ENCODE results near the gene NLRC5.

DNA sequence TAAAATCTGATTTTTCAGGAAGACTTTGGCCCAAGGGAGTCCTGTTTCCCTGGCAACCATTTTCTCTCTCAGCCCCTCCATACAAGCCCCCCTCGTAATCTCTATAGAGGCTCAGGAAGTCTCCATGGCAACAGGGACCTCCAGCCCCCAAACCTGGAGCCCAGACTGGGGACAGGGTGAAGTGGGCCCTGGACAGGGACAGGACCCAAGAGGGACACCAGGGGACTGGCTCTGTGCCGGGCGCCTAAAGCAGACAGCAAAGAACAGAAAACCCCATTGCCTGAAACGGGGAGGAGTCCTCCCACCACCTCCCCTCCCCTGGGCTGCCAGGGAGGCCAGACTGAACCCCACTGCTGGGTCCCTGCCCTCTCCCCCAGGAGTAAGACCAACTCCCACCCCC is 143.7 kb downstream of the NLRC5 start:
- no peak for TF ChIP-seq ZNF589 (CRISPR knock-in tag; IDR thresholded peaks at IDR 0.05; ENCODE audit: low read depth)
- TF ChIP-seq ZNF449 (CRISPR knock-in tag; IDR thresholded peaks at IDR 0.05): no peak
- TF ChIP-seq ETS1 (conservative IDR thresholded peaks at IDR 0.05; ENCODE audit: control insufficient read depth, low read depth, low read length): no peak
- no peak for TF ChIP-seq MAFK (IDR thresholded peaks at IDR 0.05; ENCODE audit: low read length)
- no peak for TF ChIP-seq SNRNP70 (optimal IDR thresholded peaks at IDR 0.05; ENCODE audit: low read depth, low read length)
